Liver (tissue), 3 donors: ENCODE data around the gene GAL3ST3.

Experiments
- ATF3 ChIP-seq: IDR thresholded peaks from 2 replicates; pipeline ENCODE4 v1.6.1; 2016; ENCODE audit warnings: antibody characterized with exemption
- CTCF ChIP-seq: fragments of 150-350 bp; IDR thresholded peaks from 2 replicates; pipeline ENCODE4 v1.5.1; 2017; ENCODE audit warnings: improper control_type of control experiment, low read depth, low read length; ENCODE audit not compliant: missing input control
- GABPA ChIP-seq, 2 donors: IDR thresholded peaks in 1 of 2; conservative IDR thresholded peaks in 1 of 2; 2 replicates each; pipeline ENCODE4 v1.6.1; 2016; ENCODE audit warnings: antibody characterized with exemption in 2 of 2, mild to moderate bottlenecking in 1 of 2, moderate library complexity in 1 of 2
- JUND ChIP-seq, 2 donors: IDR thresholded peaks; 2 replicates each; pipeline ENCODE4 v1.6.1; 2016; ENCODE audit warnings: antibody characterized with exemption in 2 of 2
- RAD21 ChIP-seq, 2 donors: IDR thresholded peaks; 2 replicates each; pipeline ENCODE4 v1.6.1; 2016; ENCODE audit warnings: antibody characterized with exemption in 2 of 2, mild to moderate bottlenecking in 2 of 2
- REST ChIP-seq: IDR thresholded peaks from 2 replicates; pipeline ENCODE4 v1.6.1; 2016; ENCODE audit warnings: antibody characterized with exemption, mild to moderate bottlenecking
- TAF1 ChIP-seq: conservative IDR thresholded peaks from 2 replicates; pipeline ENCODE4 v1.6.1; 2016; ENCODE audit warnings: antibody characterized with exemption, mild to moderate bottlenecking
- donor health status: healthy.
- donor health status: healthy.

GRCh38 chr11:66020212-66020611, 28.7 kb downstream of the GAL3ST3 start:
- no peak for TF ChIP-seq CTCF
- no peak for TF ChIP-seq TAF1
- TF ChIP-seq RAD21 (IDR thresholded peaks at IDR 0.05) = no peak
- no peak for TF ChIP-seq REST
- TF ChIP-seq JUND (IDR thresholded peaks at IDR 0.05) = no peak
- TF ChIP-seq GABPA (IDR thresholded peaks at IDR 0.05 in 1 of 2, conservative IDR thresholded peaks at IDR 0.05 in 1 of 2) = no peak
- TF ChIP-seq ATF3 = no peak
